WERI-Rb-1 (cell line): ENCODE measurements around the gene C3orf52.

ENCODE experiments used
- DNase-seq: peaks from one replicate; pipeline ENCODE4 v3.0.0-alpha.2; 2020
- H3K27ac ChIP-seq: fragments of 250-450 bp; sonication (Bioruptor Pico); 2 replicates; pipeline ENCODE4 v1.5.1; 2020; ENCODE audit warnings: mild to moderate bottlenecking, moderate library complexity
- H3K27me3 ChIP-seq: fragments of 250-450 bp; sonication (Bioruptor Pico); 2 replicates; pipeline ENCODE4 v1.5.1; 2021; ENCODE audit warnings: mild to moderate bottlenecking, low read depth, moderate library complexity; ENCODE audit not compliant: insufficient read depth, severe bottlenecking
- H3K36me3 ChIP-seq: fragments of 250-450 bp; sonication (Bioruptor Pico); 2 replicates; pipeline ENCODE4 v1.5.1; 2020; ENCODE audit warnings: mild to moderate bottlenecking, moderate library complexity
- H3K4me3 ChIP-seq: 2 replicates; pipeline ENCODE4 v1.5.1; 2011; ENCODE audit warnings: low read depth, mild to moderate bottlenecking, control low read depth, low read length
- H3K9me3 ChIP-seq: fragments of 250-450 bp; sonication (Bioruptor Pico); 2 replicates; pipeline ENCODE4 v1.5.1; 2021; ENCODE audit warnings: mild to moderate bottlenecking, moderate library complexity; ENCODE audit not compliant: severe bottlenecking
- CTCF ChIP-seq: IDR thresholded peaks from 2 replicates; pipeline ENCODE4 v1.5.1; 2011; ENCODE audit warnings: low read depth, mild to moderate bottlenecking, control low read depth, inconsistent platforms, low read length

The C3orf52 gene

GRCh38 chr3:112140584-112140983 lies 54.4 kb downstream of the C3orf52 start:
- Histone ChIP-seq H3K36me3 (no peaks in the 10 kb centered on the region), H3K27ac (no peak overlapping the region), H3K4me3 (no peak overlapping the region), H3K9me3 (peaks cover 2% of the 10 kb centered on the region), H3K27me3 (no peaks in the 10 kb centered on the region)
- DNase-seq: no peak
- no peak for TF ChIP-seq CTCF

DNA sequence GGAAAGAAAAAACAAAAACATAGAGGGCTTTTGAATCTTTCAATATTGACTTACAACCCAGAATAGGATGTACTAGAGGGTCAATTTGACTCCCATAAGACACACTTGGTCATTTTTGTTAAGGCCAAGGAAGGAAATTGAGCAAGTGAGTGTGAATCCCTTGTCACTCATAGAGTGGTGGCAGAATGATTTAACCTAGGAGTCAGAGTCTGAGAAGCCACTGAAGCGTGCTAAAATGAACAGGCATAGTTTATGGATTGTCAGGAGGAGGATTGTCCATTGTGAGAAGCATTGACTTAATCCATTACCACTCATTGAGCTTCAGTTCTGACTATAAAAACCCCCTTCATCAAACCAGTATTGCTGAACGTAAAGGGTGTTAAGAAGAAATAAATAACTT lies 55.1 kb downstream of the C3orf52 start:
- Histone ChIP-seq H3K27me3 (no peaks in the 10 kb centered on the region), H3K4me3 (no peak overlapping the region), H3K27ac (no peak overlapping the region), H3K36me3 (no peaks in the 10 kb centered on the region), H3K9me3 (peaks cover 2% of the 10 kb centered on the region)
- no peak for TF ChIP-seq CTCF
- no peak for DNase-seq

- no peak overlapping the region for H3K27ac ChIP-seq
- H3K9me3 ChIP-seq: peaks cover 2% of the 10 kb centered on the region
- DNase-seq: no peak
- TF ChIP-seq CTCF: no peak
- no peaks in the 10 kb centered on the region for H3K27me3 ChIP-seq
- no peaks in the 10 kb centered on the region for H3K36me3 ChIP-seq
- H3K4me3 ChIP-seq: no peak overlapping the region
These were observed 57.1 kb downstream of the C3orf52 start for GRCh38 chr3:112143251-112143650.

- no peaks in the 10 kb centered on the region for H3K27me3 ChIP-seq
- no peak overlapping the region for H3K4me3 ChIP-seq
- no peak for TF ChIP-seq CTCF
- H3K27ac ChIP-seq: no peak overlapping the region
- DNase-seq: no peak
- H3K36me3 ChIP-seq: no peaks in the 10 kb centered on the region
- peaks cover 2% of the 10 kb centered on the region for H3K9me3 ChIP-seq
These were observed 57.5 kb downstream of the C3orf52 start for GRCh38 chr3:112143689-112144088.

- no peaks in the 10 kb centered on the region for H3K27me3 ChIP-seq
- no peak for TF ChIP-seq CTCF
- H3K9me3 ChIP-seq: peaks cover 6% of the 10 kb centered on the region
- H3K27ac ChIP-seq: no peak overlapping the region
- no peak for DNase-seq
- H3K4me3 ChIP-seq: no peak overlapping the region
- no peaks in the 10 kb centered on the region for H3K36me3 ChIP-seq
These were observed 62.9 kb downstream of the C3orf52 start for GRCh38 chr3:112149136-112149535.

GRCh38 chr3:112167758-112168157 lies 81.6 kb downstream of the C3orf52 start:
- no peak overlapping the region for H3K4me3 ChIP-seq
- H3K36me3 ChIP-seq: no peaks in the 10 kb centered on the region
- no peak for TF ChIP-seq CTCF
- no peak for DNase-seq
- no peaks in the 10 kb centered on the region for H3K27me3 ChIP-seq
- no peak overlapping the region for H3K27ac ChIP-seq
- H3K9me3 ChIP-seq: no peaks in the 10 kb centered on the region
